Tibial nerve (tissue), 4 donors: ENCODE measurements around the gene GPC3.

Source experiments
- EP300 ChIP-seq, 2 donors: sonication (generic); formaldehyde crosslinking; IDR thresholded peaks; one replicate each; pipeline ENCODE4 v1.6.1; 2017; ENCODE audit warnings: antibody characterized with exemption in 2 of 2, mild to moderate bottlenecking in 1 of 2
- POLR2A ChIP-seq, 2 donors: fragments of 450-650 bp; IDR thresholded peaks; one replicate each; pipeline ENCODE4 v1.6.1; 2017; ENCODE audit warnings: antibody characterized with exemption in 2 of 2, mild to moderate bottlenecking in 2 of 2, moderate library complexity in 2 of 2
- TF ChIP-seq, protein P1 (sequence below), 5 experiments: fragments of 200-600 bp in 3 of 5; fragments of 450-650 bp in 2 of 5; sonication (generic) in 3 of 5; IDR thresholded peaks; one replicate each; pipeline ENCODE4 v1.5.1; 2016 to 2019; ENCODE audit warnings: antibody characterized with exemption in 5 of 5, mild to moderate bottlenecking in 3 of 5, moderate library complexity in 2 of 5

DNA sequence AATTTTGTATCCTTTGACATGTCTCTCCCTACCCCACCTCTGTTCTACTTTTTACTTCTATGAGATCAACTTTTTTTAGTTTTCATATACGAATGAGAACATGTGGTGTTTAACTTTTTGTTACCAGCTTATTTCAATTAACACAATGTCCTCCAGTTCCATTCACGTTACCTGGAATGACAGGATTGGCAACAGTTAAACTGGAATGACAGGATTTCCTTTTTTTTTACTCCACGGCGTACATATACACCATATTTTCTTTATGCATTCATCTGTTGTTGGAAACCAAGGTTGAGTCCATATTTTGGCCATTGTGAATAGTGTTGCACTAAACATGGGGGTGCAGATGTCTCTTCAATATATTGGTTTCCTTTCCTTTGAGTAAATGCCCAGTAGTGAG, 398.3 kb downstream of the GPC3 start:
- TF ChIP-seq, protein P1, sequence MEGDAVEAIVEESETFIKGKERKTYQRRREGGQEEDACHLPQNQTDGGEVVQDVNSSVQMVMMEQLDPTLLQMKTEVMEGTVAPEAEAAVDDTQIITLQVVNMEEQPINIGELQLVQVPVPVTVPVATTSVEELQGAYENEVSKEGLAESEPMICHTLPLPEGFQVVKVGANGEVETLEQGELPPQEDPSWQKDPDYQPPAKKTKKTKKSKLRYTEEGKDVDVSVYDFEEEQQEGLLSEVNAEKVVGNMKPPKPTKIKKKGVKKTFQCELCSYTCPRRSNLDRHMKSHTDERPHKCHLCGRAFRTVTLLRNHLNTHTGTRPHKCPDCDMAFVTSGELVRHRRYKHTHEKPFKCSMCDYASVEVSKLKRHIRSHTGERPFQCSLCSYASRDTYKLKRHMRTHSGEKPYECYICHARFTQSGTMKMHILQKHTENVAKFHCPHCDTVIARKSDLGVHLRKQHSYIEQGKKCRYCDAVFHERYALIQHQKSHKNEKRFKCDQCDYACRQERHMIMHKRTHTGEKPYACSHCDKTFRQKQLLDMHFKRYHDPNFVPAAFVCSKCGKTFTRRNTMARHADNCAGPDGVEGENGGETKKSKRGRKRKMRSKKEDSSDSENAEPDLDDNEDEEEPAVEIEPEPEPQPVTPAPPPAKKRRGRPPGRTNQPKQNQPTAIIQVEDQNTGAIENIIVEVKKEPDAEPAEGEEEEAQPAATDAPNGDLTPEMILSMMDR (IDR thresholded peaks at IDR 0.05) = no peak
- TF ChIP-seq POLR2A (IDR thresholded peaks at IDR 0.05) = no peak
- no peak for TF ChIP-seq EP300 (IDR thresholded peaks at IDR 0.05)
